Activated gamma-delta T cell treated with anti-CD3 and anti-CD28 coated beads, Interleukin-2, amount 50 U/mL, for 16 hours (primary cell): ENCODE results near the gene PSMD8.
"Not testable (repeated sequence)": the region's sequence is repeated elsewhere in the genome, so short reads cannot be mapped to it uniquely, and the experiment has no call there.

Experiments used
- DNase-seq: peaks from one replicate; pipeline ENCODE4 v3.0.0-alpha.2; 2020; ENCODE audit warnings: low read depth

PSMD8 gene

GRCh38 chr19:38374332-38375097, at the start of gene PSMD8:
PSMD8 (plus strand) TSS chr19:38374571; CDS start chr19:38374602, 31 bp downstream.
- DNase-seq, result peak; percentile 94

DNA sequence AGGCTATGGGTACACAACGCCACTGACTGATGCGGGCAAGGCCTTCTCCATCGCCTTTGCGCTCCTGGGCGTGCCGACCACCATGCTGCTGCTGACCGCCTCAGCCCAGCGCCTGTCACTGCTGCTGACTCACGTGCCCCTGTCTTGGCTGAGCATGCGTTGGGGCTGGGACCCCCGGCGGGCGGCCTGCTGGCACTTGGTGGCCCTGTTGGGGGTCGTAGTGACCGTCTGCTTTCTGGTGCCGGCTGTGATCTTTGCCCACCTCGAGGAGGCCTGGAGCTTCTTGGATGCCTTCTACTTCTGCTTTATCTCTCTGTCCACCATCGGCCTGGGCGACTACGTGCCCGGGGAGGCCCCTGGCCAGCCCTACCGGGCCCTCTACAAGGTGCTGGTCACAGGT, 47.8 kb upstream of the PSMD8 start:
- no peak for DNase-seq

DNA sequence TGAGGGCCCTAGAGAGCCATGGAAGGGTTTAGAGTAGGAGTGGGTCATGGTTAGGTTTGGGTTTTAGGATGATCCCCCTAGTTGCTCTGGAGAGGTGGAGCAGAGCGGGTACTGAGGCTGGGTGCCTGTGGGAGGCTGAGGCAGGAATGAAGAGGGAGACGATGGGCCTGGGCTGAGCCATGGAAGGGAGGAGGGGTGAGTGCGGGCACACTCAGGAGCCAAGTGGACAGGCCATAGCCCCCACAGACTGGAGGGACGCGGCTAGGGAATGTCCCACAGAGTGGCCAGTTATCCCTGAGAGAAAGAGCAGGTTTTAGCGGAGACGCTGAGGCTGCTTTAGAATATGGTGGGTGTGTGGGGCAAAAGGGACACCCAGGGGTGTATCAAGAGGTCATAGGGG, 44.7 kb upstream of the PSMD8 start:
- DNase-seq, result no peak

GRCh38 chr19:38331728-38332127, 42.6 kb upstream of the PSMD8 start:
- no peak for DNase-seq

DNA sequence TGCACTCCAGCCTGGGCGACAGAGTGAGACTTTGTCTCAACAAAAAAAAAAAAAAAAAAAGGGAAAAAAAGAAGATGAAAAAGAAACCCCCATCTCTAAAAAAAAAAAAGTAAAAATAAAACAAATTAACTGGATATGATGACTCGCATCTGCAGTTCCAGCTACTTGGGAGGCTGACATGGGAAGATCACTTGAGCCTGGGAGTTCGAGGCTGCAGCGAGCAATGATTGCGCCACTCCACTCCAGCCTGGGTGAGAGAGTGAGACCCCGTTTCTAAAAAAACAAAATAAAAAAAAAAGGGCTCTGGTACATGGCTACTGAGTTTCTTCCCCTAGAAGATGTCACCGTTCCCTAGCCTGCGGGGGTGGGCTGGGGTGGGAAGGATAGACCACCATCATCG, 41.1 kb upstream of the PSMD8 start:
- no peak for DNase-seq

DNA sequence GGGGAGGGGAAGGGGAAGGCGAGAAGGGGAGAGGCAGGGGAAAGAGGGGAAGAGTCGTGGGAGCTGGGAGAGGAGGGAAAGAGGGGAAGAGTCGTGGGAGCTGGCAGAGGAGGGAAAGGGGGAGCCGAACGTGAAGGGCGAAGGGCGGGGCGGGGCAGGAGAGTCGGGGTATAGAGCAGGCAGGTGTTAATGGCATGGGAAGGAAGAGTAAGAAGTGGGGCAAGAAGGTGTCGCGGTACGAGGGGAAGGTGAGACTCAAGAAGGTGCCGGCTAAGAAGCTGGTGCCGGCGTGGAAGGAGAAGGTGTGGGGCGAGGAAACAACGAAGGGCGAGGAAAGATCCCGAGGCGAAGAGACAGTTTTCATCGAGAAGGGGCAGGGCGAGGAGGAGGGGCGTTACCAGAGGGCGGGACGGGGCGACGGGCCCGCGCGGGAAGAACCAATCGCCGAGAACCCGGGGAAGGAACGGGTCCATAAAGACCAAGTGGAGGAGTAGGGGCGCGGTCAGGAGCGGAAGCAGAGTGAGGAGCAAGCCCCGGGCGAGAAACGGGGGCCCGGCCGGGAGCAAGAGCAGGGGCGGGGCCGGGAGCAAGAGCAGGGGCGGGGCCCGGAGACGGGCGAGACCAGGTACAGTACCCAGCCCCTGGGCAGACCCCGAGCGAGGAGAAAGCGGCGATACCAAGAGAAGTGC, 38.3 kb upstream of the PSMD8 start:
- peak; percentile 89 for DNase-seq

GRCh38 chr19:38336638-38337359, 37.6 kb upstream of the PSMD8 start:
- DNase-seq, result peak; percentile 87

DNA sequence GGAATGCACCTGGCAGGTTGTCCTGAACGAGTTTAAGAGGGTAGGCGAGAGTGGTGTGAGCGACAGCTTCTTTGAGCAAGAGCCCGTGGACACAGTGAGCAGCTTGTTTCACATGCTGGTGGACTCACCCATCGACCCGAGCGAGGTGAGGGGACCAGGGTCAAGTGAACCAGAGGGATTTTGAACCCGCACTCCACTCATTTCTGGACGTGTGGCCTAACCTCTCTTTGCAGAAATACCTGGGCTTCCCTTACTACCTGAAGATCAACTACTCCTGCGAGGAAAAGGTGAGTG, 37.1 kb upstream of the PSMD8 start:
- DNase-seq, result no peak

GRCh38 chr19:38339011-38339410, 35.4 kb upstream of the PSMD8 start:
- DNase-seq, result not testable (repeated sequence)

DNA sequence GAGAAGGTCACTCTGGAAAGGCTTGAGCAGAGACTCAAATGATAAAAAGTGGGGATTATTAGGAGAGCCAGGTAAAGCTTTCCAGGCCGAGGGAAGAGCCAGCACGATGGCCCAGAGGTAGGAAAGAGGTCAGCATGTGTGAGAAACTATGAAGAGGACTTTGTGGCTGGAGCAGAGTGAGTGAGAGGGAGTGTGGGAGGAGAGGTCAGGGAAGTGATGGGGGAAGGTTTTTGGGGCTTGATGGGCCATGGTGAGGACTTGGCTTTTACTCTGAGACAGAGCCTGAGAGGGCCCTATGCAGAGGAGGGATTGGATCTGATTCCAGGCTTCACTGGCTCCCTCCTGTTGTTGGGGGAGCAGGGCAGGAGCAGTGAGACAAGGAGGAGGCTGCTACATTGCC, 33.4 kb upstream of the PSMD8 start:
- no peak for DNase-seq

- no peak for DNase-seq
Observed at GRCh38 chr19:38346837-38347236, 27.5 kb upstream of the PSMD8 start.

DNA sequence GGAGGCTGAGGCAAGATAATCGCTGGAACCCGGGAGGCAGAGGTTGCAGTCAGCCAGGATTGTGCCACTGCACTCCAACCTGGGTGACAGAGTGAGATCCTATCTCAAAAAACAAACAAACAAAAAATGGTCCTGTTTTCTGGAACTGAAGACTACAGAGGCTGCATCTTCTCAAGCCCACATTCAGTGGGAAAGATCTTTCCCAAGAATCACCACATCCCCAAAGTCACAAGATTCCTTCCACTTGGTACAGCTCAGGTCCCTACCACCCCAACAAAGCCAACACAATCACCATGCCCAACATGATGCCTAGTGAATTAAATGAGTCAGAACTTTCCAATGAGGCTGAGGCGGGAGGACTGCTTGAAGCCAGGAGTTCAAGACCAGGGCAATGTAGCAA, 23.5 kb upstream of the PSMD8 start:
- DNase-seq, result no peak

- DNase-seq, result no peak
Observed at GRCh38 chr19:38351865-38352395, 22.4 kb upstream of the PSMD8 start.

DNA sequence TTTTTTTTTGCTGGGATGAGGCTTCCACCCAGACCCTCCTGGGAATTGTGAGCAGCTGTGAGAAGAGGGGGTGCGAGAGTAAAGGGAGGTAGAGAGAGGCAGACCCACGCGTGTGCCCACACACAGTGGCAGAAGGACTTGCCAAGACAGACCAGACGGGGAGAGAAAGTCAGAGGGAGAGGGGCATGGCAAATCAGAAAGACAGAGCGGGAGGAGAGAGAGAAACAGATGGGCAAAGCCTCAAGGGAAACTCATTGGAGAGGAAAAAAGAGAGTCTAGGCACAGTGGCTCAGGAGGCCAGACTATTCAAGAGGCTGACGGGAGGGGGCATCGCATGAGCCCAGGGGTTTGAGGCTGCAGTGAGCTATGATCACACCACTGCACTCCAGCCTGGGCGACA, 21.8 kb upstream of the PSMD8 start:
- DNase-seq, result no peak

DNA sequence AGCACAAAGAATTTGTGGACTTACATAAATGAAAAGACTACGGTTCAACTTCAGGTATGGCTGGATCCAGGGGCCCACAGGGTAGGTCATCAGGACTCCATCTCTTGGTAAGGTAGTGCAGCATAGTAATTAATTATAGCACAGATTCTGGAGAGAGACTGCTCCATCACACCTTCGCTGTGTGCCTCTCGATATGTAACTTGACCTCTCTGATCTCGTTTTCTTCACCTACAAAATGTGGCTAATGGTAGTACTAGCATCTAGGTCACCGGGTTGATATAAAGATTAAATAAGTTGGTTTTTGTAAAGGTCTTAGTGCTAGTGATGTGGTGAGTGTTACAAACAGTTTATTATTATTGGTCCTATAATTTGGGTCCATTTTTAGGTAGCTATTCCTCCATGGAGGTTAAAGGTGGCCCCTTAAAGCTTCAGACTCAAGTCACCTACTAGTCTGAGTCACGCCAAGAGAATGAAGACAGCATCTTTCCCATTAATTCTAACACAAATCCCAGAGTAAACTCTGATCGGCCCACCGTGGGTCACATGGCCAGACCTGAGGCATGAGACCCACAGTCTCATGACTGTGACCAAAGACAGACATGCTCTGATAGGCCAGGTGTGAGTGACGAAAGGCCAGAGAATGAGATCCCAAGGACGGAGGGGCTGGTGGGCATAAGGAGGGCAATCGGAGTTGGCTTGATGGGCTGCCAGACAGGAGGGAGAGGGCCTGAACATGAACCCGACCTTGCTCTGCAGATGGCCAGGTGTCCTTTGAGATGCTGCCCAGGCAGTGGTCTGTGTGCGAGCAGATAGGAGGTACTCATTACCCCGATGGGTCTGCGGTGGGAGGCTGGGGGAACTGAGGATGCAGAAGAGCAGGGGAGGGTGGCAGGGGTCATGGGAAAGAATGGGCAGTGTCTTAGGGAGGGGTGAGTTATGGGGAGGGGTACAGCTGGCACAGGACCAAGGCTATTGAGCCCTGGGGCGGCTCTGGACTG, 18.3 kb upstream of the PSMD8 start:
- no peak for DNase-seq

GRCh38 chr19:38358071-38358470, 16.3 kb upstream of the PSMD8 start:
- DNase-seq, result no peak

DNA sequence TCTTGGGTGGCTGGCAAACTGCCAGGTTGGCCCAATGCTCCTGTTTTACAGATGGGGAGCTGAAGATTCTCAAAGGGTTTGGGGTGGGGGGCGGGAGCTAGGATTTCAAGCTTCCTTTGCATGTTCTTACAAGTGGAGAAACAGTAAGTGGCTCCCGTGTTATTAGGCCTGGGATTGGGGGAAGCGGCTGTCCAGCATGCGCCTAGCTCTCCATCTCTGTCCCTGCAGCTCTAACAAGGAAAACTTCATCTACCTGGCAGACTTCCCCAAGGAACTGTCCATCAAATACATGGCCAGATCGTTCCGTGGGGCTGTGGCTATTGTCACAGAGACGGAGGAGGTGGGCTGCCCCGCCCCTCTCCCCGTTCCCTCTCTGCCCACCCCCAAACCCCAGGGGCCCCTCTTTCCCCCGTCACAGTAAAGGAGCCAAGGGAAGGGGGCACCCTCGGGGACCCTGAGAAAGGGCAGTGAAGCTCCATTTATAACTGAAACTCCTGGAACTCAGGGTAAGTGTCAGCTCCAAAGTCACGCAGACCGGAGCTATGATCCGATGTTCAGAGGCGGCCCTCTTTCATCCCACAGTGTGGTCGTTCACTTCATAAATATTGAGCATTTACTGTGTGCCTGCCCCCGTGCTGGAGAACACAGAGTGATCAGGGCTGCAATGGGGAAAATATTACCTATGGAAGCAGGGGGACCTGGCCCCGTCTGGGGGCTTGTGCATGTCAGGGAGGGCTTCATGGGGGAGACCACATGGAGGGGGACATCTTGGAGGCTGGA, 14.9 kb upstream of the PSMD8 start:
- no peak for DNase-seq

- no peak for DNase-seq
Observed at GRCh38 chr19:38360351-38360750, 14.0 kb upstream of the PSMD8 start.

DNA sequence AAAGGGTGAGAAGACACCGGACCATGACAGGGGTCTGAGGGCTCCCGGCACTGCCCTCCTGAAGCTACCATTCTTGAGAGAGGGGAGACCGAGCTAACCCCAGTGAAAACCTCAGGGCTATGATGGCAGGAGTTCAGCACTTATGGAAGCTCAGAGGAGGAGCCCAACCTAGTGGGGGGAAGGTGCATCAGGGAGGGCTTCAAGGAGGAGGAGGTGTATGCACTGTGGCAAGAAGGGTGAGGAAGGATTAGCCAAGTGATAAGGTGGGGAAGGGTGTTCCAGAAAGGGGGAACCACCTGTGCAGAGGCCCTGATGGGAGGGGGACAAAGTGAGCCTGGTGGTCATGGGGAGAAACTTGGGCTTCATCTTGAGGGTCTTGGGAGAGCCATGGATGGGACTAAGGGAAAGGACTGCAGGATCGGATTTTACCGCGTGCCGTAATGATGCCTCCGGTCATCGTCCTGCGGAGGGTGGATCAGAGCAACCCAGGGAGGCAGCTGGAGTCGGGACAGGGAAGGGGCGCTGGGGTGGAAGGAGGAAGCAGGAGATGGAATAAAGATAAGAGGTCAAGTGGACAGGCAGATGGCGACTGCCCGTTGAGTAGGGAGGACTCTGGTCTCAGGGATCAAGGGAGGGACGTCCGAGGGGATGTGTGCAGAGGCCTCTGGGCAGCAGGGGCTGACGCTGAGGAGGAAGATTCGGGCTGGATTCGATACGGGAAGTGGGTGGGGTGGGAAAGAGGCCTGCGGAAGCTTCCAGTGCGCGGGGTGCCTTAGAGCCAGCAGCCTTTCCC, 13.3 kb upstream of the PSMD8 start:
- no peak for DNase-seq

- peak; percentile 37 for DNase-seq
Observed at GRCh38 chr19:38361633-38362075, 12.7 kb upstream of the PSMD8 start.
